Right lobe of liver (tissue), 6 donors: ENCODE data around the gene RAI1. TPM values are rescaled to one million over a fixed set of nuclear protein-coding genes. Genes with fewer than 3 reads are reported as not detected.

Source experiments
- ATAC-seq, 4 donors: fragments of 200-7000 bp; cut with Tn5 transposase; one replicate each; pipeline ENCODE4 v1.9.1; 2020; ENCODE audit warnings: mild to moderate bottlenecking in 4 of 4, moderate library complexity in 4 of 4
- DNase-seq, 3 donors: peaks; one replicate each; pipeline ENCODE4 v3.0.0-alpha.2; 2020
- H3K27ac ChIP-seq, 3 donors: fragments of 200-600 bp; one replicate each; pipeline ENCODE4 v1.8.0; 2022
- H3K27me3 ChIP-seq, 2 donors: fragments of 200-600 bp; one replicate each; pipeline ENCODE4 v1.8.0; 2022
- H3K36me3 ChIP-seq, 4 donors: fragments of 200-600 bp; sonication (generic) in 1 of 4; one replicate each; pipeline versions ENCODE4 v1.5.1 to v1.8.0; 2017 to 2022; ENCODE audit warnings: control low read depth in 1 of 4
- H3K4me1 ChIP-seq, 4 donors: fragments of 200-600 bp; sonication (generic) in 1 of 4; one replicate each; pipeline versions ENCODE4 v1.5.1 to v1.8.0; 2017 to 2022; ENCODE audit warnings: control low read depth in 1 of 4
- H3K4me3 ChIP-seq, 3 donors: fragments of 200-600 bp; one replicate each; pipeline ENCODE4 v1.8.0; 2022
- H3K9me3 ChIP-seq, 4 donors: fragments of 200-600 bp; sonication (generic) in 1 of 4; one replicate each; pipeline versions ENCODE4 v1.5.1 to v1.8.0; 2017 to 2022; ENCODE audit warnings: control low read depth in 1 of 4
- CTCF ChIP-seq, 4 donors: fragments of 200-600 bp in 3 of 4; fragments of 450-650 bp in 1 of 4; IDR thresholded peaks; one replicate each; pipeline versions ENCODE4 v1.5.1 to v1.8.0; 2016 to 2022; ENCODE audit warnings: antibody characterized with exemption in 4 of 4, mild to moderate bottlenecking in 2 of 4
- POLR2A ChIP-seq: fragments of 450-650 bp; IDR thresholded peaks from one replicate; pipeline ENCODE4 v1.6.1; 2017; ENCODE audit warnings: antibody characterized with exemption, mild to moderate bottlenecking
- WGBS: methylation state at CpG from one replicate; pipeline ENCODE4 v1.1.6; 2018; ENCODE audit warnings: low coverage, low lambda C conversion rate; ENCODE audit not compliant: insufficient coverage; ENCODE audit errors: missing lambda C conversion rate; 5-methylcytosine and 5-hydroxymethylcytosine counted together
- intact Hi-C, 2 donors: fragments of 100-400 bp; cut with DNase I; formaldehyde crosslinking; loops; one replicate each; pipeline versions ENCODE4 v1.11.2 to v1.14.1; 2022
- total RNA-seq, 6 experiments: library from RNA; depleted of rRNA in 2 of 6; stranded (reverse); fragments of >200 nt in 2 of 6; fragmentation: NEBNext Ultra II Directional in 3 of 6; extraction: Animal tissue kit (Norgen Biotek cat#: 25700) in 3 of 6; gene quantifications; one replicate each; pipeline versions ENCODE4 v1.1.0 to v1.2.4, GENCODE V29; 2016 to 2023
- donor health status: DM: no; HTN: yes; CAD: no.
- donor health status: DM: no; HTN: no; CAD: no.
- donor health status: DM: no; HTN: no; CAD: no.
- donor health status: DM: no; HTN: yes; CAD: no.
- donor health status: DM: no; HTN: yes; CAD: no.

The RAI1 gene
- total RNA-seq, 6 experiments from 2014 or later, result 6.1 to 14.5 (median 8.4) TPM

GRCh38 chr17:17679243-17679642 lies 2.0 kb upstream of the RAI1 start:
- 94% methylated on average over 5 of the region's 6 CpGs for WGBS
- intact Hi-C loops, result loop anchor here in 1 of 2 donors (10.0 kb wide), 1 partner anchor 186 kb away; no protein-coding TSS in a partner anchor
- TF ChIP-seq POLR2A (no peak), CTCF (IDR thresholded peaks at IDR 0.05) (no peak)

GRCh38 chr17:17679748-17680147 lies 1.5 kb upstream of the RAI1 start:
- Histone ChIP-seq H3K9me3 (no peaks in the 10 kb centered on the region), H3K4me1 (peaks cover 0 to 8% (median 3%) of the 10 kb centered on the region in 4 donors), H3K27ac (no peak overlapping the region), H3K36me3 (no peaks in the 10 kb centered on the region), H3K27me3 (no peaks in the 10 kb centered on the region), H3K4me3 (no peak overlapping the region)
- WGBS, result 74% methylated on average over 4 of the region's 6 CpGs
- no peak for ATAC-seq
- intact Hi-C loops, result loop anchor here (10.0 kb wide), 1 partner anchor 185 kb away; no protein-coding TSS in a partner anchor
- no peak for DNase-seq
- no peak for TF ChIP-seq POLR2A
- TF ChIP-seq CTCF (IDR thresholded peaks at IDR 0.05), result no peak

More at GRCh38 chr17:17679243-17679642, 2.0 kb upstream of the RAI1 start:
- H3K4me1 ChIP-seq, result peaks cover 0 to 8% (median 3%) of the 10 kb centered on the region in 4 donors
- ATAC-seq (no peak), DNase-seq (no peak)
- no peak overlapping the region for H3K4me3 ChIP-seq
- no peak overlapping the region for H3K27ac ChIP-seq
- no peaks in the 10 kb centered on the region for H3K36me3 ChIP-seq
- no peaks in the 10 kb centered on the region for H3K9me3 ChIP-seq
- no peaks in the 10 kb centered on the region for H3K27me3 ChIP-seq

GRCh38 chr17:17680477-17681186 lies 626 bp upstream of the RAI1 start:
- Histone ChIP-seq H3K4me1 (peaks cover 0 to 8% (median 3%) of the 10 kb centered on the region in 4 donors), H3K27ac (peak overlapping the region in 1 of 3 donors; percentile 82), H3K9me3 (no peaks in the 10 kb centered on the region), H3K4me3 (peak overlapping the region; percentile 62 to 71 (median 64)), H3K36me3 (no peaks in the 10 kb centered on the region), H3K27me3 (no peaks in the 10 kb centered on the region)
- WGBS, result 47% methylated on average over 11 of the region's 12 CpGs
- no peak for ATAC-seq
- DNase-seq, result no peak
- TF ChIP-seq POLR2A, result no peak
- TF ChIP-seq CTCF (IDR thresholded peaks at IDR 0.05), result no peak
- intact Hi-C loops, result loop anchor here in 1 of 2 donors (10.0 kb wide), 1 partner anchor 184 kb away; no protein-coding TSS in a partner anchor

- peak; percentile 6 to 27 (median 16) for ATAC-seq
- Histone ChIP-seq H3K36me3 (no peaks in the 10 kb centered on the region), H3K27me3 (no peaks in the 10 kb centered on the region), H3K4me1 (peaks cover 0 to 8% (median 3%) of the 10 kb centered on the region in 4 donors), H3K9me3 (no peaks in the 10 kb centered on the region), H3K27ac (peak overlapping the region; percentile 77 to 82 (median 82)), H3K4me3 (peak overlapping the region; percentile 62 to 71 (median 64))
- TF ChIP-seq CTCF (IDR thresholded peaks at IDR 0.05) (no peak), POLR2A (no peak)
- WGBS, result 0% methylated on average over 8 of the region's 68 CpGs
- intact Hi-C loops, result loop anchor here in 1 of 2 donors (10.0 kb wide), 1 partner anchor 183 kb away; no protein-coding TSS in a partner anchor
- DNase-seq, result peak; percentile 65 to 69 (median 68)
Observed at GRCh38 chr17:17681744-17682292, 560 bp downstream of the RAI1 start.
